Measurements from ENCODE around the gene TNFAIP8.
"Not testable (repeated sequence)": the region's sequence is repeated elsewhere in the genome, so short reads cannot be mapped to it uniquely, and the experiment has no call there.

TNFAIP8 gene

DNA sequence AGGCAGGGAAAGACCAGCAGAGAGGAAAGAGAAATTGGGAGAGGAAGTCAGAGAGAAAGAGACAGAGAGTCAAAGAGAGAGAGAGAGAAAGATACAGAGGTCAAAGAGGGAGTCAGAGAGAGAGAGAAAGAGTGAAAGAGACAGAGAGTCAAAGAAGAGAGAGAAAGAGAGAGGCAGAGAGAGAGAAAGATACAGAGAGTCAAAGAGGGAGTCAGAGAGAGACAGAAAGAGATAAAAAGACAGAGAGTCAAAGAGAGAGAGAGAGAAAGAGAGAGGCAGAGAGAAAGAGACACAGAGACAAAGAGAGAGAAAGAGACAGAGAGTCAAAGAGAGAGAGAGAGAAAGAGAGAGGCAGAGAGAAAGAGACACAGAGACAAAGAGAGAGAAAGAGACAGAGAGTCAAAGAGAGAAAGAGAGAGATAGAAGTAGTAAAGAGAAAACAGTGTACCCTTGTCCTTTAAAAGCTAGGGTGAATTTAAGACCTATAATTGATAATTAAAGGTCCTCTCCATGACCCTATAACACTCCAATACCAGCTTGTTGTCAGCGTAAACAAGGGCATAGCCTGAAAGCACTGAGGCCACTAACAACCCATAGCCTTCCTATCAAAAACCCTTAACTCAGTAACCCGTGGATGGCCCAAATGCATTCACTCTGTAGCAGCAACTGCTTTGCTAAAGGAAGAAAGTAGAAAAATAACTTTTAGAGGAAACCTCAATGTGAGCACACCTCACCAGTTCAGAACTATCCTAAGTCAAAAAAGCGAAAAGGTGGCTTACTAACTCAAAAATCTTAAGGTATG, 82.2 kb downstream of the TNFAIP8 start:
- not testable (repeated sequence) for H3K27ac ChIP-seq (ENCODE audit: low read depth, low read length); H3K56ac ChIP-seq (ENCODE audit: low read length); H3K4me2 ChIP-seq (ENCODE audit: low read length); H3K79me1 ChIP-seq (ENCODE audit: low read length); H3K4me3 ChIP-seq (ENCODE audit: low read length); H2BK5ac ChIP-seq (ENCODE audit: low read length); H4K8ac ChIP-seq (ENCODE audit: low read depth, low read length); H3K9ac ChIP-seq (ENCODE audit: low read length); H2BK120ac ChIP-seq (ENCODE audit: low read depth, low read length); H3K27me3 ChIP-seq (ENCODE audit: insufficient read depth, low read length, poor library complexity); H3K18ac ChIP-seq (ENCODE audit: low read length); H3K4me1 ChIP-seq (ENCODE audit: control insufficient read depth, low read depth, low read length); H3K36me3 ChIP-seq (ENCODE audit: control insufficient read depth, insufficient read depth, low read length); H2AK5ac ChIP-seq (ENCODE audit: low read length); H2BK15ac ChIP-seq (replicated peaks; ENCODE audit: low read depth); H4K5ac ChIP-seq (ENCODE audit: low read length); H3K79me2 ChIP-seq (ENCODE audit: control insufficient read depth, insufficient read depth, low read length); DNase-seq; H3K4ac ChIP-seq (ENCODE audit: low read depth, low read length); H3K23ac ChIP-seq (ENCODE audit: low read length)
- WGBS (ENCODE audit: extremely low coverage, insufficient coverage, low lambda C conversion rate): no CpG with 5 or more reads among the region's 3 CpGs

GRCh38 chr5:119438587-119438917, 82.7 kb downstream of the TNFAIP8 start:
- not testable (repeated sequence) for DNase-seq; H3K79me1 ChIP-seq (ENCODE audit: low read length)

GRCh38 chr5:119439140-119439631, 83.4 kb downstream of the TNFAIP8 start:
- Histone ChIP-seq H3K4me1 (ENCODE audit: control insufficient read depth, low read depth, low read length) (no peaks in the 10 kb centered on the region), H3K18ac (ENCODE audit: low read length) (no peak overlapping the region), H2BK15ac (replicated peaks; ENCODE audit: low read depth) (no peak overlapping the region), H3K79me2 (ENCODE audit: control insufficient read depth, insufficient read depth, low read length) (no peaks in the 10 kb centered on the region), H3K36me3 (ENCODE audit: control insufficient read depth, insufficient read depth, low read length) (no peaks in the 10 kb centered on the region), H3K23ac (ENCODE audit: low read length) (no peak overlapping the region), H3K27me3 (ENCODE audit: insufficient read depth, low read length, poor library complexity) (no peaks in the 10 kb centered on the region), H3K4ac (ENCODE audit: low read depth, low read length) (no peak overlapping the region), H3K4me2 (ENCODE audit: low read length) (no peak overlapping the region), H4K5ac (ENCODE audit: low read length) (no peak overlapping the region), H3K27ac (ENCODE audit: low read depth, low read length) (no peak overlapping the region), H3K79me1 (ENCODE audit: low read length) (no peaks in the 10 kb centered on the region), H3K4me3 (ENCODE audit: low read length) (no peak overlapping the region), H2BK120ac (ENCODE audit: low read depth, low read length) (no peak overlapping the region), H2AK5ac (ENCODE audit: low read length) (no peak overlapping the region), H3K56ac (ENCODE audit: low read length) (no peak overlapping the region), H4K8ac (ENCODE audit: low read depth, low read length) (no peak overlapping the region), H3K9ac (ENCODE audit: low read length) (no peak overlapping the region), H2BK5ac (ENCODE audit: low read length) (no peak overlapping the region)
- no peak for DNase-seq
- 100% methylated on average over 1 of the region's 8 CpGs for WGBS (ENCODE audit: extremely low coverage, insufficient coverage, low lambda C conversion rate)

More at GRCh38 chr5:119438587-119438917, 82.7 kb downstream of the TNFAIP8 start:
- H3K4ac ChIP-seq (ENCODE audit: low read depth, low read length); H3K18ac ChIP-seq (ENCODE audit: low read length); H3K27ac ChIP-seq (ENCODE audit: low read depth, low read length); H3K4me1 ChIP-seq (ENCODE audit: control insufficient read depth, low read depth, low read length); H4K8ac ChIP-seq (ENCODE audit: low read depth, low read length); H3K27me3 ChIP-seq (ENCODE audit: insufficient read depth, low read length, poor library complexity); H2AK5ac ChIP-seq (ENCODE audit: low read length); H3K23ac ChIP-seq (ENCODE audit: low read length); H4K5ac ChIP-seq (ENCODE audit: low read length); H2BK5ac ChIP-seq (ENCODE audit: low read length); H3K4me2 ChIP-seq (ENCODE audit: low read length); H2BK15ac ChIP-seq (replicated peaks; ENCODE audit: low read depth); H2BK120ac ChIP-seq (ENCODE audit: low read depth, low read length); H3K36me3 ChIP-seq (ENCODE audit: control insufficient read depth, insufficient read depth, low read length); H3K4me3 ChIP-seq (ENCODE audit: low read length); H3K79me2 ChIP-seq (ENCODE audit: control insufficient read depth, insufficient read depth, low read length); H3K56ac ChIP-seq (ENCODE audit: low read length); H3K9ac ChIP-seq (ENCODE audit: low read length): not testable (repeated sequence)
- WGBS (ENCODE audit: extremely low coverage, insufficient coverage, low lambda C conversion rate): no CpG with 5 or more reads among the region's 1 CpG

- H2BK120ac ChIP-seq (ENCODE audit: low read depth, low read length); H2BK15ac ChIP-seq (replicated peaks; ENCODE audit: low read depth); H3K27me3 ChIP-seq (ENCODE audit: insufficient read depth, low read length, poor library complexity); H3K4me1 ChIP-seq (ENCODE audit: control insufficient read depth, low read depth, low read length); H3K18ac ChIP-seq (ENCODE audit: low read length); H3K56ac ChIP-seq (ENCODE audit: low read length); H3K79me2 ChIP-seq (ENCODE audit: control insufficient read depth, insufficient read depth, low read length); H2AK5ac ChIP-seq (ENCODE audit: low read length); H3K9ac ChIP-seq (ENCODE audit: low read length); H3K23ac ChIP-seq (ENCODE audit: low read length); H4K8ac ChIP-seq (ENCODE audit: low read depth, low read length); H3K4ac ChIP-seq (ENCODE audit: low read depth, low read length); H3K27ac ChIP-seq (ENCODE audit: low read depth, low read length); H3K79me1 ChIP-seq (ENCODE audit: low read length); H3K36me3 ChIP-seq (ENCODE audit: control insufficient read depth, insufficient read depth, low read length); H3K4me2 ChIP-seq (ENCODE audit: low read length); H4K5ac ChIP-seq (ENCODE audit: low read length); H3K4me3 ChIP-seq (ENCODE audit: low read length); DNase-seq; H2BK5ac ChIP-seq (ENCODE audit: low read length): not testable (repeated sequence)
- WGBS (ENCODE audit: extremely low coverage, insufficient coverage, low lambda C conversion rate): no CpG with 5 or more reads among the region's 3 CpGs
These were observed 83.8 kb downstream of the TNFAIP8 start for GRCh38 chr5:119439632-119440031.

DNA sequence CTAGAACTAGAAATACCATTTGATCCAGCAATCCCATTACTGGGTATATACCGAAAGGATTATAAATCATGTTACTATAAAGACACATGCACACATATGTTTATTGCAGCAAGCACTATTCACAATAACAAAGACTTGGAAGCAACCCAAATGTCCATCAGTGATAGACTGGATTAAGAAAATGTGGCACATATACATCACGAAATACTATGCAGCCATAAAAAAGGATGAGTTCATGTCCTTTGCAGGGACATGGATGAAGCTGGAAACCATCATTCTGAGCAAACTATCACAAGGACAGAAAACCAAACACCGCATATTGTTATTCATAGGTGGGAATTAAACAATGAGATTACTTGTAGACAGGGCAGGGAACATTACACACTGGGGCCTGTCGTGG, 88.8 kb downstream of the TNFAIP8 start:
- WGBS (ENCODE audit: extremely low coverage, insufficient coverage, low lambda C conversion rate): no CpG with 5 or more reads among the region's 4 CpGs
- H2BK5ac ChIP-seq (ENCODE audit: low read length); H3K79me2 ChIP-seq (ENCODE audit: control insufficient read depth, insufficient read depth, low read length); H2AK5ac ChIP-seq (ENCODE audit: low read length); H3K4ac ChIP-seq (ENCODE audit: low read depth, low read length); H3K27ac ChIP-seq (ENCODE audit: low read depth, low read length); H4K8ac ChIP-seq (ENCODE audit: low read depth, low read length); H3K56ac ChIP-seq (ENCODE audit: low read length); H2BK15ac ChIP-seq (replicated peaks; ENCODE audit: low read depth); DNase-seq; H3K79me1 ChIP-seq (ENCODE audit: low read length); H3K23ac ChIP-seq (ENCODE audit: low read length); H3K27me3 ChIP-seq (ENCODE audit: insufficient read depth, low read length, poor library complexity); H3K18ac ChIP-seq (ENCODE audit: low read length); H3K4me2 ChIP-seq (ENCODE audit: low read length); H3K4me3 ChIP-seq (ENCODE audit: low read length); H2BK120ac ChIP-seq (ENCODE audit: low read depth, low read length); H3K4me1 ChIP-seq (ENCODE audit: control insufficient read depth, low read depth, low read length); H3K36me3 ChIP-seq (ENCODE audit: control insufficient read depth, insufficient read depth, low read length); H4K5ac ChIP-seq (ENCODE audit: low read length); H3K9ac ChIP-seq (ENCODE audit: low read length): not testable (repeated sequence)

DNA sequence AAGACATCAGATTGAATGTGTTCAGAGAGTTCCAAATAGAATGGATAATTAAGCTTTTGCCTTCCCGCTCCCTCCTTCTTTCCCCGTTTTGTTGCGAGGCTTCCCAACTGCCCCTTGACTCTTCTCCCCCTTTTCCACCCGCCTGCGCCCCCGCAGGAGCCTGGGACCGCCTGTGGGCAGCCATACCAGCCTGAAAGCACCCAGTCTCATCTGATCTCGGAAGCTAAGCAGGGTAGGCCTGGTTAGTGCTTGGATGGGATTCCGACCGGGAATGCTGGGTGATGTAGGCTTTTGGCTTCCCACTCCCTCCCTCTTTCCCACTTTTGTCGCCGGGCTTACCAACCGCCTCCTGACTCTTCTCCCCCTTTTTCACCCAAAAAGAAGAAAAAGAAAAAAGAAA, 89.7 kb downstream of the TNFAIP8 start:
- H2AK5ac ChIP-seq (ENCODE audit: low read length): no peak overlapping the region
- H3K4me2 ChIP-seq (ENCODE audit: low read length): no peak overlapping the region
- WGBS (ENCODE audit: extremely low coverage, insufficient coverage, low lambda C conversion rate): no CpG with 5 or more reads among the region's 13 CpGs
- H3K23ac ChIP-seq (ENCODE audit: low read length): no peak overlapping the region
- peak overlapping the region; percentile 22 for H3K18ac ChIP-seq (ENCODE audit: low read length)
- H3K27me3 ChIP-seq (ENCODE audit: insufficient read depth, low read length, poor library complexity): no peaks in the 10 kb centered on the region
- H2BK15ac ChIP-seq (replicated peaks; ENCODE audit: low read depth): no peak overlapping the region
- H3K36me3 ChIP-seq (ENCODE audit: control insufficient read depth, insufficient read depth, low read length): no peaks in the 10 kb centered on the region
- no peak overlapping the region for H3K9ac ChIP-seq (ENCODE audit: low read length)
- H2BK5ac ChIP-seq (ENCODE audit: low read length): no peak overlapping the region
- no peaks in the 10 kb centered on the region for H3K79me2 ChIP-seq (ENCODE audit: control insufficient read depth, insufficient read depth, low read length)
- H3K4ac ChIP-seq (ENCODE audit: low read depth, low read length): no peak overlapping the region
- H3K4me3 ChIP-seq (ENCODE audit: low read length): no peak overlapping the region
- H4K5ac ChIP-seq (ENCODE audit: low read length): no peak overlapping the region
- H4K8ac ChIP-seq (ENCODE audit: low read depth, low read length): no peak overlapping the region
- H3K4me1 ChIP-seq (ENCODE audit: control insufficient read depth, low read depth, low read length): no peaks in the 10 kb centered on the region
- H3K79me1 ChIP-seq (ENCODE audit: low read length): no peaks in the 10 kb centered on the region
- H3K56ac ChIP-seq (ENCODE audit: low read length): peak overlapping the region; percentile 45
- H3K27ac ChIP-seq (ENCODE audit: low read depth, low read length): no peak overlapping the region
- H2BK120ac ChIP-seq (ENCODE audit: low read depth, low read length): no peak overlapping the region
- peak; percentile 64 for DNase-seq

All from mesendoderm (in vitro differentiated cells).